OCI-LY1 (cell line): ENCODE results near the gene GLP2R.
A peak's percentile ranks its signal among the peaks of the same experiment; 100 is the strongest.

Experiments
- EZH2 ChIP-seq: fragments of 200-600 bp; sonication (generic), shearing (Covaris generic); IDR thresholded peaks from 2 replicates; pipeline ENCODE4 v1.8.0; 2017; ENCODE audit warnings: borderline replicate concordance, mixed run types, mild to moderate bottlenecking, antibody characterized with exemption, low read length, moderate library complexity, mixed read lengths
- TF ChIP-seq, protein P1 (sequence below): fragments of 200-600 bp; sonication (generic), shearing (Covaris generic); IDR thresholded peaks from 2 replicates; pipeline ENCODE4 v1.5.1; 2017; ENCODE audit warnings: mild to moderate bottlenecking, antibody characterized with exemption, low read length, moderate library complexity, mixed read lengths

DNA sequence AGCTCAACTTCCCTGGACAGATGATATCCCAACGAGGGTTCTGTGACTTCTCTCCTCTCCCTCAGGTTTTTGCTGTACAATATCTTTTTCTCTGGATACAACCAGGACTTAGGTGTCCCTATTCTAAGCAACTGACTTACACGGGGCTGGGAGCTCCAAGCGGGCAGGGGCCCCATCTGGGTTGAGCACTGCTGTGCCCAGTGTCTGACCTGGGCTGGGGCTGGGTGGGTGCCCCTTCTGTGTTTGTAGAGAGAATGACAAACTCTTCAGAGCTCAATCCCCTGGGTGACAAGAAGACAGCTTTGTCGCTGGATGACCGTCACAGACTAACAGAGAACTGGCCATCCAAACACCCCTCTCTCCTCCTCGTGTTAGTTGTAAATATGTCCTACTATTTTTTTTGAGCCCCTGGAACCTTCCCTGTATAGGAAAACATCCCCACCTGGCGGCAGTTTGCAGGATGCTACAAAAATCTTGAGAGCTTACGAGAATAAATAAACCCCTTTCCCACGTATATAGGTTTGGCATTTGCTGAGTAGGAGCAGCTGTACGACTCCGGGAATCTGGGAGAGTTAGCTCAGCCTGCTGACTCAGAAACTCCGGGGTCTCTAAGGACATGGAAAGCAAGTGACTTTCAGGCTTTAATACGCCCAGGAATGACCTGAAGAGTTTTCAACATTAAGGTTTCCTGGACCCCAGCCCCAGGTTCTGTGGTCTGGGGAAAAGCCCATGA lies 103.0 kb downstream of the GLP2R start:
- no peak for TF ChIP-seq EZH2
- TF ChIP-seq, protein P1, sequence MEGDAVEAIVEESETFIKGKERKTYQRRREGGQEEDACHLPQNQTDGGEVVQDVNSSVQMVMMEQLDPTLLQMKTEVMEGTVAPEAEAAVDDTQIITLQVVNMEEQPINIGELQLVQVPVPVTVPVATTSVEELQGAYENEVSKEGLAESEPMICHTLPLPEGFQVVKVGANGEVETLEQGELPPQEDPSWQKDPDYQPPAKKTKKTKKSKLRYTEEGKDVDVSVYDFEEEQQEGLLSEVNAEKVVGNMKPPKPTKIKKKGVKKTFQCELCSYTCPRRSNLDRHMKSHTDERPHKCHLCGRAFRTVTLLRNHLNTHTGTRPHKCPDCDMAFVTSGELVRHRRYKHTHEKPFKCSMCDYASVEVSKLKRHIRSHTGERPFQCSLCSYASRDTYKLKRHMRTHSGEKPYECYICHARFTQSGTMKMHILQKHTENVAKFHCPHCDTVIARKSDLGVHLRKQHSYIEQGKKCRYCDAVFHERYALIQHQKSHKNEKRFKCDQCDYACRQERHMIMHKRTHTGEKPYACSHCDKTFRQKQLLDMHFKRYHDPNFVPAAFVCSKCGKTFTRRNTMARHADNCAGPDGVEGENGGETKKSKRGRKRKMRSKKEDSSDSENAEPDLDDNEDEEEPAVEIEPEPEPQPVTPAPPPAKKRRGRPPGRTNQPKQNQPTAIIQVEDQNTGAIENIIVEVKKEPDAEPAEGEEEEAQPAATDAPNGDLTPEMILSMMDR: peak; percentile 46; the same call in 1 of the 2 replicates
